Transverse colon (tissue), 4 donors: Measurements from ENCODE around the gene PHF12. TPM values are rescaled to one million over a fixed set of nuclear protein-coding genes. Genes with fewer than 3 reads are reported as not detected.

Experiments used
- DNase-seq: peaks from one replicate; pipeline ENCODE4 v3.0.0-alpha.2; 2019
- H3K27ac ChIP-seq, 4 donors: fragments of 200-600 bp; sonication (generic); 2 replicates each; pipeline ENCODE4 v1.5.1; 2016 to 2018; ENCODE audit warnings: inconsistent platforms in 4 of 4
- H3K27me3 ChIP-seq: fragments of 200-600 bp; sonication (generic); 2 replicates; pipeline ENCODE4 v1.5.1; 2017; ENCODE audit warnings: inconsistent platforms
- H3K36me3 ChIP-seq, 4 donors: fragments of 200-600 bp; sonication (generic); 2 replicates each; pipeline ENCODE4 v1.5.1; 2017 to 2019; ENCODE audit warnings: inconsistent platforms in 4 of 4
- H3K4me1 ChIP-seq, 4 donors: fragments of 200-600 bp; sonication (generic); 2 replicates each; pipeline ENCODE4 v1.5.1; 2017 to 2020; ENCODE audit warnings: inconsistent platforms in 4 of 4
- H3K4me3 ChIP-seq, 4 donors: fragments of 200-600 bp; sonication (generic); 1 replicate in 1 of 4; 2 replicates in 3 of 4; pipeline versions ENCODE4 v1.5.1 to v1.6.1; 2017 to 2019; ENCODE audit warnings: inconsistent platforms in 4 of 4
- H3K9me3 ChIP-seq, 2 donors: fragments of 200-600 bp; sonication (generic); 2 replicates each; pipeline ENCODE4 v1.5.1; 2017 to 2019; ENCODE audit warnings: inconsistent platforms in 2 of 2
- CTCF ChIP-seq, 5 experiments: fragments of 200-600 bp in 3 of 5; fragments of 450-650 bp in 2 of 5; sonication (generic) in 3 of 5; IDR thresholded peaks; 1 replicate in 2 of 5; 2 replicates in 3 of 5; pipeline ENCODE4 v1.5.1; 2016 to 2017; ENCODE audit warnings: antibody characterized with exemption in 5 of 5, inconsistent platforms in 3 of 5, mild to moderate bottlenecking in 2 of 5, moderate library complexity in 1 of 5
- EP300 ChIP-seq: sonication (generic); formaldehyde crosslinking; IDR thresholded peaks from one replicate; pipeline ENCODE4 v1.6.1; 2017; ENCODE audit warnings: antibody characterized with exemption, low read depth
- POLR2A ChIP-seq: fragments of 450-650 bp; IDR thresholded peaks from one replicate; pipeline ENCODE4 v1.6.1; 2016; ENCODE audit warnings: antibody characterized with exemption, mild to moderate bottlenecking, moderate library complexity
- POLR2AphosphoS5 ChIP-seq, 3 donors: sonication (generic); formaldehyde crosslinking; IDR thresholded peaks; one replicate each; pipeline ENCODE4 v1.6.1; 2016; ENCODE audit warnings: antibody characterized with exemption in 3 of 3
- WGBS, 2 donors: methylation state at CpG; one replicate each; pipeline ENCODE4 v1.1.5; 2018; ENCODE audit warnings: low coverage in 1 of 2; 5-methylcytosine and 5-hydroxymethylcytosine counted together
- in situ Hi-C, 4 donors: fragments of 200-750 bp; cut with MboI; loops; one replicate each; pipeline versions ENCODE4 v1.15.0 to v1.15.1; 2017; ENCODE audit warnings: low sequenced_read_pairs in 3 of 4, low pct_ligation_motif_present in 1 of 4, low pct_unique_long_range_greater_than_20kb in 1 of 4
- intact Hi-C: fragments of 100-400 bp; cut with DNase I; formaldehyde crosslinking; loops from one replicate; pipeline ENCODE4 v1.15.1; 2023; ENCODE audit warnings: low total_unique reads
- total RNA-seq, 4 donors: library from RNA; depleted of rRNA; stranded (reverse); fragments of >200 nt; gene quantifications; one replicate each; pipeline ENCODE4 v1.1.0, GENCODE V29; 2016

The PHF12 gene
- total RNA-seq, 4 donors from 2014 or later, result 43.5 to 134 (median 60.5) TPM

GRCh38 chr17:28959471-28959871 lies 8.2 kb upstream of the PHF12 start:
- H3K9me3 ChIP-seq, result no peaks in the 10 kb centered on the region
- 84% methylated on average over 9 of the region's 9 CpGs; no CpG with 5 or more reads in 1 of the 2 donors for WGBS, 2 donors
- peaks cover 6% of the 10 kb centered on the region for H3K27me3 ChIP-seq
- no peak for DNase-seq
- no peaks in the 10 kb centered on the region for H3K4me1 ChIP-seq
- no peak overlapping the region for H3K27ac ChIP-seq
- TF ChIP-seq EP300 (no peak), POLR2A (no peak), CTCF (IDR thresholded peaks at IDR 0.05) (no peak)
- H3K4me3 ChIP-seq, result no peak overlapping the region
- intact Hi-C loops, result loop anchor here (10.0 kb wide), 1 partner anchor 235 kb away; the partner anchor contains the start of genes NEK8 and TLCD1
- no peaks in the 10 kb centered on the region for H3K36me3 ChIP-seq
- in situ Hi-C loops, result no loop called here

DNA sequence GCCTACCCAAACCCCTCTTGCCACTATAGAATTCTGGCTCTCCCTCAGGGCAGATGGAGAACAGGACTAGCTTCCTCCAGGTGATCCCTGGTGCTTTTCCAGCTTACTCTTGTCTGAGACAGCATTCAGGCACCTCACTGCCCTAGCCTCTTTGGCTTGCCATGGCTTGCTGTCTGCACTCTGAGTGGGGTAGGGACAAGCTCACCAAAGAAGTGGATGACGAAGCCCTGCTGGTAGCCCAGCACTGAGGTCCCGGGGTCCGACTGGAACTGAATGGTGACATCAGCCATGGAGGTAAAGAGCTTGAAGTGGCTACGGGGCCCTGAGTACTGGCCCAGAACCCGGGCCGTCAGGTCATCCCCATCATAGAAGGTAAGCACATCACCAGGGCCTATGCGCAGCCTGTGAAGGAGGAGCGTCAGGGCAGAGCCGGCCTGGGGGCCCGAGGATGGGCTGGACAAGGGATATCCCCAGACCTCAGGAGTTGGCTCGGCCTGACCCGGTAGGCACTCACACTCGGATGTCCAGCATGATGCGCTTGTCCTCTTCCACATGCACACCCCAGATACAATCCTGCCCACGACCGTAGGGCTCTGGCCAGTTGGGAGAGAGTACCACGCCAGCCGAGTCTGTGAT lies 7.6 kb upstream of the PHF12 start:
- Histone ChIP-seq H3K36me3 (no peaks in the 10 kb centered on the region), H3K27me3 (peaks cover 2% of the 10 kb centered on the region), H3K4me1 (no peaks in the 10 kb centered on the region), H3K4me3 (no peak overlapping the region), H3K9me3 (no peaks in the 10 kb centered on the region), H3K27ac (no peak overlapping the region)
- WGBS, 2 donors, result 91% methylated on average over 9 of the region's 18 CpGs; no CpG with 5 or more reads in 1 of the 2 donors
- TF ChIP-seq POLR2AphosphoS5 (IDR thresholded peaks at IDR 0.05) (no peak), CTCF (IDR thresholded peaks at IDR 0.05) (no peak), EP300 (no peak), POLR2A (no peak)
- intact Hi-C loops, result loop anchor here (10.0 kb wide), 1 partner anchor 234 kb away; the partner anchor contains the start of genes NEK8 and TLCD1
- no peak for DNase-seq
- in situ Hi-C loops, result no loop called here

DNA sequence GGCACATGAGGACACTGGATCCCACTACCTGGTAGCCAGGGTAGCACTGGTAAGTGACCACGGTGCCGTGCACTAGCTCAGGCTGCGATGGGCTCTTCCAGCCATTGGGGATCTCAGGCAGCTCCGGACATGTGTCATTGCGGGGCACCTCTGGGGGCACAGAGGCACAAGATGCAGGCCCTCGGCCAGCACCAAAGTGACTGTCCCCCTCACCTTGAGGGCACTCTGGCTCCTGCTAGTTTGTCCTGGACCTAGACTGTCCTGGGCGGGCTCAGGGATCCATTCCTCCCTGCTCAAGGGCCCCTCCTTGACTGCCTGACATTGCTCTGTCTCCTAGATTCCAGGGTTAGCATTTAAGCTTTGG lies 6.7 kb upstream of the PHF12 start:
- Histone ChIP-seq H3K4me1 (peaks cover 0 to 4% (median under 1%) of the 10 kb centered on the region in 4 donors), H3K4me3 (no peak overlapping the region), H3K27me3 (no peaks in the 10 kb centered on the region), H3K27ac (no peak overlapping the region), H3K36me3 (no peaks in the 10 kb centered on the region), H3K9me3 (no peaks in the 10 kb centered on the region)
- in situ Hi-C loops, result no loop called here
- DNase-seq, result no peak
- TF ChIP-seq POLR2AphosphoS5 (IDR thresholded peaks at IDR 0.05) (no peak), POLR2A (no peak), CTCF (IDR thresholded peaks at IDR 0.05) (no peak), EP300 (no peak)
- intact Hi-C loops, result loop anchor here (10.0 kb wide), 1 partner anchor 233 kb away; the partner anchor contains the start of genes NEK8 and TLCD1
- WGBS, 2 donors, result 93% methylated on average over 5 of the region's 7 CpGs; no CpG with 5 or more reads in 1 of the 2 donors

GRCh38 chr17:28957277-28957991 lies 6.1 kb upstream of the PHF12 start:
- Histone ChIP-seq H3K4me3 (no peak overlapping the region), H3K4me1 (peaks cover 0 to 9% (median 6%) of the 10 kb centered on the region in 4 donors), H3K36me3 (no peaks in the 10 kb centered on the region), H3K27ac (no peak overlapping the region), H3K27me3 (no peaks in the 10 kb centered on the region), H3K9me3 (no peaks in the 10 kb centered on the region)
- in situ Hi-C loops (no loop called here), intact Hi-C loops (loop anchor here (10.0 kb wide), 1 partner anchor 233 kb away; the partner anchor contains the start of genes NEK8 and TLCD1)
- 90% methylated on average over 13 of the region's 13 CpGs; no CpG with 5 or more reads in 1 of the 2 donors for WGBS, 2 donors
- TF ChIP-seq POLR2A, result no peak
- TF ChIP-seq CTCF (IDR thresholded peaks at IDR 0.05), result no peak
- no peak for DNase-seq
